ENCODE results near the gene LRRC15.

- TF ChIP-seq POLR2AphosphoS5 (IDR thresholded peaks at IDR 0.05) (no peak), CTCF (IDR thresholded peaks at IDR 0.05) (no peak), POLR2A (IDR thresholded peaks at IDR 0.05) (no peak)
Observed at GRCh38 chr3:194387926-194388418, 18.4 kb upstream of the LRRC15 start.

Data from suprapubic skin (tissue), 4 donors.